GM12872 (cell line): ENCODE data around the gene ATP5MK.
A peak's percentile ranks its signal among the peaks of the same experiment; 100 is the strongest.

Experiments
- TF ChIP-seq, protein P1 (sequence below): IDR thresholded peaks from 3 replicates; pipeline ENCODE4 v1.5.1; 2011; ENCODE audit warnings: low read depth, mild to moderate bottlenecking, low read length, moderate library complexity; ENCODE audit not compliant: insufficient read depth

ATP5MK gene, protein sequence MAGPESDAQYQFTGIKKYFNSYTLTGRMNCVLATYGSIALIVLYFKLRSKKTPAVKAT

DNA sequence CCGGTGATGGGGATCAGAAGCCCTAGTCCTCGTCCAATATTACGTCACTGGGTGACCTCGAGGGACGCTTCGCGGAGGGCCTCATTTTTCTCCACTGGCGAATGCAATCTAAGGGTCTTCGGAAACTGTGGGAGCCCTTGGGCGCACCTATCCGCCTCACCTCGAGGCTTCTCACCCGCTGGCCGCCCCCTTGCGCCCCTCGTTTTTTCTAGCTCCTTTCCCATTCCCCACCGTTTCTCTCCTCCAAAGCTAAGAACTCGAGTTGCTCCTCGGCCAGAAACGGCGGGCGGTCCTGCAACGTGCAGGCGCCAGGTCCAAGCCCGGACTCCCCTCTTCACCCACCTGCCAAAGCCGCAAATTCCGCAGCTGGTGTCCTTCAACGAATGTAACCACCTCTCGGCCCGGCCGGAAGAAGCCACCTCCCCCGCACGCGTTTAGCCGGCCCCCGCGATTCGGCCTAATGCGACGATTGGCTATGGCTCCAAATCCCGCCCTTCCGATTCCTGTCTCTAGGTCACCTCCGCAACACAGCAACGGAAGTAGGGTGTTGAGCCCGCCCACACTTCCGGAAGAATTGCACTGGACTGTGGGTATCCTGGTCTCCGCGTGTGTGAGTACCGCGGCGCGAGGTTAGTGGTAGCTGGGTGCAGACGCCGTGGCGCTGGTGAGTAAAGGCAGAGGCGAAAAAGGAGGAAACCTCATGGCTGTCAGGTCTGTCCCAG lies at the start of gene ATP5MK, which contains the start of gene PDCD11:
TSS of gene ATP5MK (minus strand) at position 409 of the 722 bp plus-strand sequence. CDS start 4,018 bp downstream, outside the sequence.
TSS of gene PDCD11 (plus strand) at position 560 of the 722 bp plus-strand sequence. CDS start 1,801 bp downstream, outside the sequence.
- TF ChIP-seq, protein P1, sequence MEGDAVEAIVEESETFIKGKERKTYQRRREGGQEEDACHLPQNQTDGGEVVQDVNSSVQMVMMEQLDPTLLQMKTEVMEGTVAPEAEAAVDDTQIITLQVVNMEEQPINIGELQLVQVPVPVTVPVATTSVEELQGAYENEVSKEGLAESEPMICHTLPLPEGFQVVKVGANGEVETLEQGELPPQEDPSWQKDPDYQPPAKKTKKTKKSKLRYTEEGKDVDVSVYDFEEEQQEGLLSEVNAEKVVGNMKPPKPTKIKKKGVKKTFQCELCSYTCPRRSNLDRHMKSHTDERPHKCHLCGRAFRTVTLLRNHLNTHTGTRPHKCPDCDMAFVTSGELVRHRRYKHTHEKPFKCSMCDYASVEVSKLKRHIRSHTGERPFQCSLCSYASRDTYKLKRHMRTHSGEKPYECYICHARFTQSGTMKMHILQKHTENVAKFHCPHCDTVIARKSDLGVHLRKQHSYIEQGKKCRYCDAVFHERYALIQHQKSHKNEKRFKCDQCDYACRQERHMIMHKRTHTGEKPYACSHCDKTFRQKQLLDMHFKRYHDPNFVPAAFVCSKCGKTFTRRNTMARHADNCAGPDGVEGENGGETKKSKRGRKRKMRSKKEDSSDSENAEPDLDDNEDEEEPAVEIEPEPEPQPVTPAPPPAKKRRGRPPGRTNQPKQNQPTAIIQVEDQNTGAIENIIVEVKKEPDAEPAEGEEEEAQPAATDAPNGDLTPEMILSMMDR: peak; percentile 37; the same call in 2 of the 3 replicates

GRCh38 chr10:103445366-103445765 lies 49.1 kb upstream of the ATP5MK start:
- TF ChIP-seq, protein P1: no peak

DNA sequence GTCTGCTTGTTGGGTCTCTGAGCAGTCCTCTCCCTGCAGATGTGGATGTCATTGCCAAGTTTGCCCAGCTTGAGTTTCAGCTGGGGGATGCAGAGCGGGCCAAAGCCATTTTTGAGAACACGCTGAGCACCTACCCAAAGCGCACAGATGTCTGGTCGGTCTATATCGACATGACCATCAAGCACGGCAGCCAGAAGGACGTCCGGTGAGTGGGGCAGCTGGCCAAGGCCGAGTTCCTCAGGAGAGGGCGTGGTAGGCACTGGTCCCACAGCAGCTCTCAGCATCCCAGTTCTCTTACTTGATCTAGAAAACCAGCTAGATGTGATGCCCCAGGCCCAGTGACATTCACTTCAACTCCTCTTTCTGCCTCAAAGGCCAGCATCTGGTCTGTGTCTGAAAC lies 48.2 kb upstream of the ATP5MK start:
- TF ChIP-seq, protein P1: no peak

GRCh38 chr10:103443475-103444185 lies 47.4 kb upstream of the ATP5MK start:
- TF ChIP-seq, protein P1: no peak

DNA sequence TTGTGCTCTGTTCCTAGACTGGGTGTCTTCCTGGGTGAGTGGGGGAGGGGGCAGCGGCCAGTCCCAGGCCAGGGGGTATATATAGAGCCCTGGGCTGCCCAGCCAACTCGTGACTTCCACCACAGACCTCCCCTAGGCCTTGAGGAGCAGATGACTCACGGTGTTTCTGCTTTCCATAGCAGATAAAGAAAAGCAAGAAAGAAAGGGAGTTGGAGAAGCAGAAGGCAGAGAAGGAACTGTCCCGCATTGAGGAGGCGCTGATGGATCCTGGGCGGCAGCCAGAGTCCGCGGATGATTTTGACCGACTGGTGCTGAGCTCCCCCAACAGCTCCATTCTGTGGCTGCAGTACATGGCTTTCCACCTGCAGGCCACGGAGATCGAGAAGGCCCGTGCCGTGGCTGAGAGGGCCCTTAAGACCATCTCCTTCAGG lies 45.8 kb upstream of the ATP5MK start:
- TF ChIP-seq, protein P1: no peak

DNA sequence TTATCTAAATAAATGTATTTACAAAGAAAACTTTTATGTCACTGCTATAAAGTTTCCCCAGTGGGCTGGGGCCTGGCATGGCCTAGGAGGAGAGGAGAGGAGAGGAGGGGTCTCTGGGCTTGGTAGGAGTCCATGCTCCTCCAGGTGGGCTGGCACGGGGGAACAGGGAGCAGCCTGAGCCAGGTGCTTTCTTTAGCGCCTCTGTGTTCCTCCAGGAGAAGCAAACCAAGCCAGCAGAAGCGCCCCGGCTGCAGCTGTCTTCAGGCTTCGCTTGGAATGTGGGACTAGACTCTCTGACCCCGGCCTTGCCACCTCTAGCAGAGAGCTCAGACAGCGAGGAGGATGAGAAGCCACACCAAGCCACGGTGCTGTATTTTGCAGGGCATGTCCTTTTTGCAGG lies 45.3 kb upstream of the ATP5MK start:
- TF ChIP-seq, protein P1: no peak

GRCh38 chr10:103441206-103441605 lies 44.9 kb upstream of the ATP5MK start:
- TF ChIP-seq, protein P1: no peak
